Endothelial cell of umbilical vein (primary cell): ENCODE results near the gene TRPM8. TPM values are rescaled to one million over a fixed set of nuclear protein-coding genes. Genes with fewer than 3 reads are reported as not detected.

Source experiments
- BruUV-seq: library from RNA; stranded (reverse); fragments of 400-500 nt; replicated peaks from 2 replicates; lab custom pipeline; 2021; lab: Mats Ljungman, UMichigan
- CTCF ChIA-PET: fragments of 300-600, 350-600 bp; sonication (Branson Sonifier 250); formaldehyde crosslinking; loops from one replicate; lab custom pipeline; 2021; ENCODE audit warnings: antibody characterized with exemption, inconsistent platforms; lab: Charles Lee
- POLR2A ChIA-PET: fragments of 300-600, 350-600 bp; sonication (Branson Sonifier 250); formaldehyde crosslinking; loops from one replicate; lab custom pipeline; 2021; ENCODE audit warnings: antibody characterized with exemption, inconsistent platforms; lab: Charles Lee
- DNase-seq: peaks from one replicate; pipeline ENCODE4 v3.0.0-alpha.2; 2011; ENCODE audit warnings: low read depth, low spot score
- FAIRE-seq: peaks from 2 replicates; lab custom pipeline; 2011; peaks lifted over from hg19 to GRCh38; lab: Jason Lieb, UNC
- H2AFZ ChIP-seq: 2 replicates; pipeline ENCODE4 v1.6.0; 2012; ENCODE audit warnings: low read depth, low read length, control low read depth, inconsistent platforms
- H3K27ac ChIP-seq: 2 replicates; pipeline ENCODE4 v1.5.1; 2011; ENCODE audit warnings: low read depth, mild to moderate bottlenecking, control low read depth, low read length, moderate library complexity; ENCODE audit not compliant: insufficient read depth
- H3K27me3 ChIP-seq, 2 experiments: 2 replicates each; pipeline versions ENCODE4 v1.6.0 to v1.6.1; 2011; ENCODE audit warnings: low read length in 2 of 2, mixed read lengths in 1 of 2; ENCODE audit not compliant: control insufficient read depth in 2 of 2, insufficient read depth in 2 of 2
- H3K36me3 ChIP-seq, 2 experiments: 2 replicates in 1 of 2; 3 replicates in 1 of 2; pipeline ENCODE4 v1.5.1; 2011; ENCODE audit warnings: low read length in 2 of 2, mild to moderate bottlenecking in 1 of 2, moderate library complexity in 1 of 2; ENCODE audit not compliant: control insufficient read depth in 2 of 2, insufficient read depth in 2 of 2; ENCODE audit errors: extremely low read depth in 1 of 2
- H3K4me1 ChIP-seq: 3 replicates; pipeline ENCODE4 v1.5.1; 2011; ENCODE audit warnings: mild to moderate bottlenecking, low read length; ENCODE audit not compliant: control insufficient read depth, insufficient read depth; ENCODE audit errors: extremely low read depth
- H3K4me2 ChIP-seq: 2 replicates; pipeline ENCODE4 v1.6.1; 2011; ENCODE audit warnings: low read length, control low read depth, mixed read lengths; ENCODE audit not compliant: insufficient read depth
- H3K4me3 ChIP-seq, 3 experiments: fragments of 200-600 bp in 1 of 3; sonication (generic), shearing (Covaris generic) in 1 of 3; replicated peaks in 1 of 3; 2 replicates each; pipeline ENCODE4 v1.5.1; 2011 to 2016; ENCODE audit warnings: control low read depth in 3 of 3, low read length in 3 of 3, mild to moderate bottlenecking in 2 of 3, inconsistent platforms in 1 of 3, low read depth in 1 of 3, moderate library complexity in 1 of 3; ENCODE audit not compliant: insufficient read depth in 1 of 3
- H3K79me2 ChIP-seq: 2 replicates; pipeline ENCODE4 v1.6.0; 2012; ENCODE audit warnings: low read length, inconsistent platforms; ENCODE audit not compliant: control insufficient read depth, insufficient read depth
- H3K9ac ChIP-seq: replicated peaks from 2 replicates; pipeline ENCODE3; 2011; ENCODE audit warnings: low read length, control low read depth; ENCODE audit not compliant: insufficient read depth; ENCODE audit errors: extremely low read depth
- H3K9me1 ChIP-seq: replicated peaks from 3 replicates; pipeline ENCODE4 v1.6.0; 2011; ENCODE audit warnings: mild to moderate bottlenecking, low read length; ENCODE audit not compliant: control insufficient read depth, insufficient read depth; ENCODE audit errors: extremely low read depth
- H3K9me3 ChIP-seq: replicated peaks from 2 replicates; pipeline ENCODE4 v1.5.1; 2012; ENCODE audit warnings: low read length, inconsistent platforms; ENCODE audit not compliant: control insufficient read depth, insufficient read depth
- H4K20me1 ChIP-seq: replicated peaks from 2 replicates; pipeline ENCODE3; 2011; ENCODE audit warnings: mild to moderate bottlenecking, low read length; ENCODE audit not compliant: control insufficient read depth, insufficient read depth; ENCODE audit errors: extremely low read depth
- EZH2 ChIP-seq: IDR thresholded peaks from 2 replicates; pipeline ENCODE4 v1.6.1; 2012; ENCODE audit warnings: borderline replicate concordance, low read depth, mild to moderate bottlenecking, moderate library complexity, low read length, inconsistent platforms; ENCODE audit not compliant: severe bottlenecking
- FOS ChIP-seq: IDR thresholded peaks from 2 replicates; pipeline ENCODE4 v1.6.1; 2011; ENCODE audit warnings: mild to moderate bottlenecking, low read length, moderate library complexity, borderline replicate concordance; ENCODE audit not compliant: insufficient read depth
- GATA2 ChIP-seq: IDR thresholded peaks from 2 replicates; pipeline ENCODE4 v1.7.0; 2011; ENCODE audit warnings: low read depth, mild to moderate bottlenecking, moderate library complexity, mixed read lengths, low read length; ENCODE audit not compliant: insufficient read length, insufficient read depth
- JUN ChIP-seq: IDR thresholded peaks from 2 replicates; pipeline ENCODE4 v1.6.1; 2011; ENCODE audit warnings: borderline replicate concordance, low read depth; ENCODE audit not compliant: insufficient read length, insufficient read depth
- MYC ChIP-seq: IDR thresholded peaks from one replicate; pipeline ENCODE4 v1.6.1; 2011; ENCODE audit warnings: mild to moderate bottlenecking, low read depth, low read length
- POLR2A ChIP-seq: IDR thresholded peaks from 2 replicates; pipeline ENCODE4 v1.6.1; 2012; ENCODE audit warnings: low read depth, mild to moderate bottlenecking, control low read depth, low read length
- POLR2AphosphoS5 ChIP-seq: IDR thresholded peaks from 2 replicates; pipeline ENCODE4 v1.6.1; 2012; ENCODE audit warnings: low read depth, mild to moderate bottlenecking, control low read depth, low read length, moderate library complexity; ENCODE audit not compliant: insufficient read depth
- dilution Hi-C: fragments of 300-500 bp; cut with MboI; formaldehyde crosslinking; loops from one replicate; pipeline ENCODE4 v1.15.0; 2019; ENCODE audit warnings: low sequenced_read_pairs; ENCODE audit not compliant: extremely low pct_ligation_motif_present
- intact Hi-C: fragments of 100-400 bp; cut with micrococcal nuclease; formaldehyde crosslinking; loops from one replicate; pipeline ENCODE4 v1.10.0; 2022
- polyA plus RNA-seq, 4 experiments: library from polyadenylated mRNA; depleted of rRNA in 3 of 4; stranded (reverse) in 3 of 4; unstranded in 1 of 4; fragments of >200 nt; gene quantifications; 2 replicates each; pipeline versions ENCODE4 v1.2.1 to v1.2.3, GENCODE V29; 2011 to 2012; ENCODE audit warnings: missing spikeins in 1 of 4
- total RNA-seq: library from RNA; stranded (reverse); gene quantifications from 2 replicates; pipeline ENCODE4 v1.2.3, GENCODE V29; 2021
- TF ChIP-seq, protein P1 (sequence below), 2 donors: IDR thresholded peaks; 1 replicate in 1 of 2; 2 replicates in 1 of 2; pipeline ENCODE4 v1.5.1; 2011; ENCODE audit warnings: low read length in 2 of 2, mild to moderate bottlenecking in 2 of 2, moderate library complexity in 2 of 2, control low read depth in 1 of 2, inconsistent platforms in 1 of 2, low read depth in 1 of 2; ENCODE audit not compliant: insufficient read depth in 1 of 2; ENCODE audit errors: extremely low read depth in 1 of 2
- TF ChIP-seq, protein P2 (sequence below): IDR thresholded peaks from 2 replicates; pipeline ENCODE4 v1.6.1; 2011; ENCODE audit not compliant: insufficient read depth, insufficient read length

Gene TRPM8
- total and polyA plus RNA-seq, 2 donors (not counting 3 experiments of a cell fraction or from before 2014, with no cell fraction given) = not detected

DNA sequence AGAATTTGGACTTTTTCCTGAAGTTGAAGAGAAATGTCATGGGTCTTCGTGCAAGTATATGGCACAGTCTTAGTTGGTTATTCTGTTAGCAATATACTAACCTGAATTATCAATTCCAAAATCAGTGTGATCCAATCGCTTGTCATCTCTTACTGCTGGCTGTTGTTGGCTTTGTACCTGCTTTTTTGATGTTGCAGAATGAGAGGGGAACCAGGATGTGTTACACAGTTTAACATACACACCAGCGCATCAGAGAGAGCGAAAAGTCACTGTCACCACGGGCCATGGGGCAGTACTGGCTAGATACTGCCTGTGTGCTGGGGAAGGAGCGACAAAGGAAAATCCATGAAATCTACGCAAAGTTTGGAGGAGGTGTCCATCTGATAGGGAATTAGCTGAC is 74.0 kb downstream of the TRPM8 start:
- H3K27ac ChIP-seq = no peak overlapping the region
- H4K20me1 ChIP-seq = no peaks in the 10 kb centered on the region
- no peaks in the 10 kb centered on the region for H3K9me1 ChIP-seq
- intact Hi-C loops (no loop called here), dilution Hi-C loops (no loop called here)
- no peak for FAIRE-seq
- ChIA-PET CTCF (no interaction called here), POLR2A (no interaction called here)
- H3K9ac ChIP-seq = no peak overlapping the region
- no peaks in the 10 kb centered on the region for H3K36me3 ChIP-seq
- no peaks in the 10 kb centered on the region for H3K79me2 ChIP-seq
- no peak for DNase-seq
- H2AFZ ChIP-seq = no peak overlapping the region
- BruUV-seq = no TSS peak
- H3K9me3 ChIP-seq = no peaks in the 10 kb centered on the region
- H3K4me2 ChIP-seq = no peak overlapping the region
- H3K27me3 ChIP-seq = peaks cover 4 to 6% of the 10 kb centered on the region in 2 experiments
- no peaks in the 10 kb centered on the region for H3K4me1 ChIP-seq
- TF ChIP-seq JUN (no peak), GATA2 (no peak), POLR2A (no peak), EZH2 (no peak), MYC (no peak), FOS (no peak), POLR2AphosphoS5 (no peak)
- TF ChIP-seq, protein P1, sequence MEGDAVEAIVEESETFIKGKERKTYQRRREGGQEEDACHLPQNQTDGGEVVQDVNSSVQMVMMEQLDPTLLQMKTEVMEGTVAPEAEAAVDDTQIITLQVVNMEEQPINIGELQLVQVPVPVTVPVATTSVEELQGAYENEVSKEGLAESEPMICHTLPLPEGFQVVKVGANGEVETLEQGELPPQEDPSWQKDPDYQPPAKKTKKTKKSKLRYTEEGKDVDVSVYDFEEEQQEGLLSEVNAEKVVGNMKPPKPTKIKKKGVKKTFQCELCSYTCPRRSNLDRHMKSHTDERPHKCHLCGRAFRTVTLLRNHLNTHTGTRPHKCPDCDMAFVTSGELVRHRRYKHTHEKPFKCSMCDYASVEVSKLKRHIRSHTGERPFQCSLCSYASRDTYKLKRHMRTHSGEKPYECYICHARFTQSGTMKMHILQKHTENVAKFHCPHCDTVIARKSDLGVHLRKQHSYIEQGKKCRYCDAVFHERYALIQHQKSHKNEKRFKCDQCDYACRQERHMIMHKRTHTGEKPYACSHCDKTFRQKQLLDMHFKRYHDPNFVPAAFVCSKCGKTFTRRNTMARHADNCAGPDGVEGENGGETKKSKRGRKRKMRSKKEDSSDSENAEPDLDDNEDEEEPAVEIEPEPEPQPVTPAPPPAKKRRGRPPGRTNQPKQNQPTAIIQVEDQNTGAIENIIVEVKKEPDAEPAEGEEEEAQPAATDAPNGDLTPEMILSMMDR (IDR thresholded peaks at IDR 0.05; ENCODE audit: extremely low read depth in 1 of 2, insufficient read depth in 1 of 2, low read depth in 1 of 2, low read length in 2 of 2) = no peak
- TF ChIP-seq, protein P2, sequence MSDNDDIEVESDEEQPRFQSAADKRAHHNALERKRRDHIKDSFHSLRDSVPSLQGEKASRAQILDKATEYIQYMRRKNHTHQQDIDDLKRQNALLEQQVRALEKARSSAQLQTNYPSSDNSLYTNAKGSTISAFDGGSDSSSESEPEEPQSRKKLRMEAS = no peak
- H3K4me3 ChIP-seq = no peak overlapping the region
